Peyer's patch (tissue), 4 donors: ENCODE results near the gene PRDM5.
"Not testable (repeated sequence)": the region's sequence is repeated elsewhere in the genome, so short reads cannot be mapped to it uniquely, and the experiment has no call there.

Experiments
- CTCF ChIP-seq, 6 experiments: fragments of 450-650 bp in 4 of 6; fragments of 200-600 bp in 2 of 6; sonication (generic) in 1 of 6; IDR thresholded peaks; one replicate each; pipeline ENCODE4 v1.5.1; 2017 to 2019; ENCODE audit warnings: antibody characterized with exemption in 6 of 6, mild to moderate bottlenecking in 3 of 6, moderate library complexity in 1 of 6
- POLR2A ChIP-seq, 2 donors: fragments of 450-650 bp; IDR thresholded peaks; one replicate each; pipeline ENCODE4 v1.5.1; 2017; ENCODE audit warnings: antibody characterized with exemption in 2 of 2, mild to moderate bottlenecking in 2 of 2, moderate library complexity in 2 of 2

- not testable (repeated sequence) for TF ChIP-seq POLR2A, CTCF (IDR thresholded peaks at IDR 0.05)
These were observed 274.2 kb downstream of the PRDM5 start for GRCh38 chr4:120648336-120648735.
